Endothelial cell of umbilical vein (primary cell): Measurements from ENCODE around the gene P2RY8. TPM values are rescaled to one million over a fixed set of nuclear protein-coding genes. Genes with fewer than 3 reads are reported as not detected.

Source experiments
- BruUV-seq: library from RNA; stranded (reverse); fragments of 400-500 nt; replicated peaks from 2 replicates; lab custom pipeline; 2021; lab: Mats Ljungman, UMichigan
- CTCF ChIA-PET: fragments of 300-600, 350-600 bp; sonication (Branson Sonifier 250); formaldehyde crosslinking; loops from one replicate; lab custom pipeline; 2021; ENCODE audit warnings: antibody characterized with exemption, inconsistent platforms; lab: Charles Lee
- POLR2A ChIA-PET: fragments of 300-600, 350-600 bp; sonication (Branson Sonifier 250); formaldehyde crosslinking; loops from one replicate; lab custom pipeline; 2021; ENCODE audit warnings: antibody characterized with exemption, inconsistent platforms; lab: Charles Lee
- DNase-seq: peaks from one replicate; pipeline ENCODE4 v3.0.0-alpha.2; 2011; ENCODE audit warnings: low read depth, low spot score
- FAIRE-seq: peaks from 2 replicates; lab custom pipeline; 2011; peaks lifted over from hg19 to GRCh38; lab: Jason Lieb, UNC
- H2AFZ ChIP-seq: 2 replicates; pipeline ENCODE4 v1.6.0; 2012; ENCODE audit warnings: low read depth, low read length, control low read depth, inconsistent platforms
- H3K27ac ChIP-seq: 2 replicates; pipeline ENCODE4 v1.5.1; 2011; ENCODE audit warnings: low read depth, mild to moderate bottlenecking, control low read depth, low read length, moderate library complexity; ENCODE audit not compliant: insufficient read depth
- H3K27me3 ChIP-seq, 2 experiments: 2 replicates each; pipeline versions ENCODE4 v1.6.0 to v1.6.1; 2011; ENCODE audit warnings: low read length in 2 of 2, mixed read lengths in 1 of 2; ENCODE audit not compliant: control insufficient read depth in 2 of 2, insufficient read depth in 2 of 2
- H3K36me3 ChIP-seq, 2 experiments: 2 replicates in 1 of 2; 3 replicates in 1 of 2; pipeline ENCODE4 v1.5.1; 2011; ENCODE audit warnings: low read length in 2 of 2, mild to moderate bottlenecking in 1 of 2, moderate library complexity in 1 of 2; ENCODE audit not compliant: control insufficient read depth in 2 of 2, insufficient read depth in 2 of 2; ENCODE audit errors: extremely low read depth in 1 of 2
- H3K4me1 ChIP-seq: 3 replicates; pipeline ENCODE4 v1.5.1; 2011; ENCODE audit warnings: mild to moderate bottlenecking, low read length; ENCODE audit not compliant: control insufficient read depth, insufficient read depth; ENCODE audit errors: extremely low read depth
- H3K4me2 ChIP-seq: 2 replicates; pipeline ENCODE4 v1.6.1; 2011; ENCODE audit warnings: low read length, control low read depth, mixed read lengths; ENCODE audit not compliant: insufficient read depth
- H3K4me3 ChIP-seq, 3 experiments: fragments of 200-600 bp in 1 of 3; sonication (generic), shearing (Covaris generic) in 1 of 3; replicated peaks in 1 of 3; 2 replicates each; pipeline ENCODE4 v1.5.1; 2011 to 2016; ENCODE audit warnings: control low read depth in 3 of 3, low read length in 3 of 3, mild to moderate bottlenecking in 2 of 3, inconsistent platforms in 1 of 3, low read depth in 1 of 3, moderate library complexity in 1 of 3; ENCODE audit not compliant: insufficient read depth in 1 of 3
- H3K79me2 ChIP-seq: 2 replicates; pipeline ENCODE4 v1.6.0; 2012; ENCODE audit warnings: low read length, inconsistent platforms; ENCODE audit not compliant: control insufficient read depth, insufficient read depth
- H3K9ac ChIP-seq: replicated peaks from 2 replicates; pipeline ENCODE3; 2011; ENCODE audit warnings: low read length, control low read depth; ENCODE audit not compliant: insufficient read depth; ENCODE audit errors: extremely low read depth
- H3K9me1 ChIP-seq: replicated peaks from 3 replicates; pipeline ENCODE4 v1.6.0; 2011; ENCODE audit warnings: mild to moderate bottlenecking, low read length; ENCODE audit not compliant: control insufficient read depth, insufficient read depth; ENCODE audit errors: extremely low read depth
- H3K9me3 ChIP-seq: replicated peaks from 2 replicates; pipeline ENCODE4 v1.5.1; 2012; ENCODE audit warnings: low read length, inconsistent platforms; ENCODE audit not compliant: control insufficient read depth, insufficient read depth
- H4K20me1 ChIP-seq: replicated peaks from 2 replicates; pipeline ENCODE3; 2011; ENCODE audit warnings: mild to moderate bottlenecking, low read length; ENCODE audit not compliant: control insufficient read depth, insufficient read depth; ENCODE audit errors: extremely low read depth
- CTCF ChIP-seq, 2 donors: IDR thresholded peaks; 1 replicate in 1 of 2; 2 replicates in 1 of 2; pipeline ENCODE4 v1.5.1; 2011; ENCODE audit warnings: low read length in 2 of 2, mild to moderate bottlenecking in 2 of 2, moderate library complexity in 2 of 2, control low read depth in 1 of 2, inconsistent platforms in 1 of 2, low read depth in 1 of 2; ENCODE audit not compliant: insufficient read depth in 1 of 2; ENCODE audit errors: extremely low read depth in 1 of 2
- EZH2 ChIP-seq: IDR thresholded peaks from 2 replicates; pipeline ENCODE4 v1.6.1; 2012; ENCODE audit warnings: borderline replicate concordance, low read depth, mild to moderate bottlenecking, moderate library complexity, low read length, inconsistent platforms; ENCODE audit not compliant: severe bottlenecking
- FOS ChIP-seq: IDR thresholded peaks from 2 replicates; pipeline ENCODE4 v1.6.1; 2011; ENCODE audit warnings: mild to moderate bottlenecking, low read length, moderate library complexity, borderline replicate concordance; ENCODE audit not compliant: insufficient read depth
- GATA2 ChIP-seq: IDR thresholded peaks from 2 replicates; pipeline ENCODE4 v1.7.0; 2011; ENCODE audit warnings: low read depth, mild to moderate bottlenecking, moderate library complexity, mixed read lengths, low read length; ENCODE audit not compliant: insufficient read length, insufficient read depth
- JUN ChIP-seq: IDR thresholded peaks from 2 replicates; pipeline ENCODE4 v1.6.1; 2011; ENCODE audit warnings: borderline replicate concordance, low read depth; ENCODE audit not compliant: insufficient read length, insufficient read depth
- MAX ChIP-seq: IDR thresholded peaks from 2 replicates; pipeline ENCODE4 v1.6.1; 2011; ENCODE audit not compliant: insufficient read depth, insufficient read length
- MYC ChIP-seq: IDR thresholded peaks from one replicate; pipeline ENCODE4 v1.6.1; 2011; ENCODE audit warnings: mild to moderate bottlenecking, low read depth, low read length
- POLR2A ChIP-seq: IDR thresholded peaks from 2 replicates; pipeline ENCODE4 v1.6.1; 2012; ENCODE audit warnings: low read depth, mild to moderate bottlenecking, control low read depth, low read length
- POLR2AphosphoS5 ChIP-seq: IDR thresholded peaks from 2 replicates; pipeline ENCODE4 v1.6.1; 2012; ENCODE audit warnings: low read depth, mild to moderate bottlenecking, control low read depth, low read length, moderate library complexity; ENCODE audit not compliant: insufficient read depth
- dilution Hi-C: fragments of 300-500 bp; cut with MboI; formaldehyde crosslinking; loops from one replicate; pipeline ENCODE4 v1.15.0; 2019; ENCODE audit warnings: low sequenced_read_pairs; ENCODE audit not compliant: extremely low pct_ligation_motif_present
- intact Hi-C: fragments of 100-400 bp; cut with micrococcal nuclease; formaldehyde crosslinking; loops from one replicate; pipeline ENCODE4 v1.10.0; 2022
- polyA plus RNA-seq, 4 experiments: library from polyadenylated mRNA; depleted of rRNA in 3 of 4; stranded (reverse) in 3 of 4; unstranded in 1 of 4; fragments of >200 nt; gene quantifications; 2 replicates each; pipeline versions ENCODE4 v1.2.1 to v1.2.3, GENCODE V29; 2011 to 2012; ENCODE audit warnings: missing spikeins in 1 of 4
- total RNA-seq: library from RNA; stranded (reverse); gene quantifications from 2 replicates; pipeline ENCODE4 v1.2.3, GENCODE V29; 2021

Gene P2RY8
- total and polyA plus RNA-seq, 2 donors (not counting 3 experiments of a cell fraction or from before 2014, with no cell fraction given): not detected

DNA sequence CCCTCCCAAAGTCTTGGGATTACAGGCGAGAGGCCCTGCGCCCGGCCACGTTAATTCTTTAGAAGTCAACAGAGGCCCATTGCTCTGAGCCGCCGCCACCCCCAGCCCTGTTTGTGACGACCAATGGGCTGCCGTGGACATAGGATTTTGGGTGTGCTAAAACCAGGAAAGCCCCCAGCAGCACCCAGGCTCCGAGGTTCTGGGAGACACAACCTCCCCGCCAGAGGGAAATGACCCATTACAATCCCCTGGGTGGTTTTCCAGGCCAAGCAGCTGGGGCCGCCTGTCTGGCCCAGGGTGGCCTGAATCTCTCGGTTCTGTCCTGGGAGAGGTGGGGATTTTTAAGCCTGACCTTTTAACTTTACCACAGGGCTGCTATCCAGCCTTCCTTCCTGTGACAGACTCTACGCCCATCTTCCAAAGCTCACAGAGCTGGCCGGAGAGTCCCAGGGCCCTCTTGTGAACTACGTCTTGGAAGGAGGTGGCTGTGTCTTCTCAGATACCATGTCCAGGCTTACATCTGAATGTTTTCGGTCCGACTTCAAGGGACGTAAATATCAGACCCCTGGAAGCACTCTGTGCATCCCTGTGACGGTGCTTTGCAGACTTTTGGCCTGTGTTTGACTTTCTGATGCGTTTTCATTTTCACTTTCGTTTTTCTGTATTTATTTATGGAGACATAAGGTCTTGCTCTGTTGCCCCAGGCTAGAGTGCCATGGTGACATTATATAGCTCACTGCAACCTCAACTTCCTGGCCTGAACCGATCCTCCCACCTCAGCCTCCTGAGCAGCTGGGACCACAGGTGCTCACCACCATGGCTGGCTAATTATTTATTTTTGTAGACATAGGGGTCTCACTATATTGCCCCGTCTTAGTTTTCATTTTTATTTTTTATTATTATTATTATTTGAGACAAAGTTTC lies 36.0 kb downstream of the P2RY8 start:
- Histone ChIP-seq H2AFZ (no peak overlapping the region), H3K4me1 (no peaks in the 10 kb centered on the region), H3K27ac (no peak overlapping the region), H3K9me3 (no peaks in the 10 kb centered on the region), H3K9ac (no peak overlapping the region), H3K36me3 (no peaks in the 10 kb centered on the region), H3K79me2 (no peaks in the 10 kb centered on the region), H3K9me1 (no peaks in the 10 kb centered on the region), H4K20me1 (no peaks in the 10 kb centered on the region), H3K27me3 (no peaks in the 10 kb centered on the region), H3K4me2 (no peak overlapping the region), H3K4me3 (no peak overlapping the region)
- dilution Hi-C loops (no loop called here), intact Hi-C loops (no loop called here)
- DNase-seq: no peak
- BruUV-seq: no TSS peak
- no peak for FAIRE-seq
- CTCF ChIA-PET: no interaction called here
- POLR2A ChIA-PET: no interaction called here
- TF ChIP-seq MAX (no peak), POLR2AphosphoS5 (no peak), CTCF (IDR thresholded peaks at IDR 0.05; ENCODE audit: extremely low read depth in 1 of 2, insufficient read depth in 1 of 2, low read depth in 1 of 2, low read length in 2 of 2) (no peak), POLR2A (no peak), MYC (no peak), EZH2 (no peak), JUN (no peak), FOS (no peak), GATA2 (no peak)
